HG03045 (cell line): ENCODE data around the gene MEN1.

Source experiments
- ATAC-seq: cut with Tn5 transposase; IDR thresholded peaks from one replicate; pipeline ENCODE4 v1.9.1; 2021; ENCODE audit warnings: mild to moderate bottlenecking, moderate library complexity; ENCODE audit not compliant: unreplicated experiment

Gene MEN1

DNA sequence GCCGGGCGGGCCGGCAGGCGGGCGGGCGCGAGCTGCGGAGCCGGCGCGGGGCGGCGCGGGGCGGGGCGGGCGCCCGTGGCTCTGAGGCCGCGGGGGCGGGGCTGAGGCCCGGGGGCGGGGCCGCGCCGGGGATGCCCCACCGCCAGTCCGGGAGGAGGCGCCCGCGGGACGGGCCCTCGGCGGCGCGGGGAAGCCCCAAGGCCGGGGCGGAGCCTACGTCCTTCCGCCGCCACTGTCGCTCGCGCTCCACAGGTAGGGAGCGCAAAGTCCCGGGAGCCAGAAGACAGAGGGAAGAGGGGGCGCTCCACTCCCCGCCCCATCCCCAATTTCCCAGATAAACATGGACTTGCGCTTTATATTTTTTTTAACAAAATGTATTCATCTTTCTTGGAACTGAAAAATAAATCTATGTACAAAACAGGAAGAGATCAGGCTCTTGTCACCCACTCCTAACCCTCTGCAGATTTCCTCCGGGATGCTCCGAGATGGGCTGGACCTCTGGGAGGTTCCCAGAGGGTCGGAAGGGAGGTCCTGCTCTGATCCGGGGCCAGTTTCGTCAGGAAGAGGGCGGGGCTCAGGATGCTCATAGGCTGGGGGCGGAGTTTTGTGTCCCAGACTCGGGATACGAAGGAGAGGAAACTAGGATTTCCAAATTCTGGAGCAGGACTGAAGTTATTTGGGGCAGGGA is 7.0 kb downstream of the MEN1 start, which contains the start of gene MAP4K2:
TSS of gene MAP4K2 (minus strand) at position 57 of the 688 bp plus-strand sequence. CDS start 65 bp downstream, outside the sequence.
- peak; percentile 73 for ATAC-seq

GRCh38 chr11:64802370-64803157 is 7.8 kb downstream of the MEN1 start:
- peak; percentile 1 for ATAC-seq

GRCh38 chr11:64801561-64802369 is 8.6 kb downstream of the MEN1 start:
- ATAC-seq = no peak

DNA sequence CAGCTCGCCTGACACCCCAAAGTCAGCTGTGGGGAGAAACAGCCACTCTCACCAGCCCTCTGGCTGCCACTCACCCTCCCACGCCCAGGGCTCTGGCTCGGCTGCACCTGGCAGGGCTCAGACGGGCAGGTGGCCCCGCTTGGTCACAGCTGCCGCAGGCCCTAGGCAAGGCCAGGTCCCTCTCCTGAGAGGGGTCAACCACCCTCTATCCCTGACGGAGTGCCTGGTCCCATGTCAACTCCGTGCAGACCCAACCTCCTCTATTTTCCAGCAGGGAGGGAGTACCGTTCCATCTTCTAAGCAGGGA is 9.2 kb downstream of the MEN1 start:
- ATAC-seq = no peak

DNA sequence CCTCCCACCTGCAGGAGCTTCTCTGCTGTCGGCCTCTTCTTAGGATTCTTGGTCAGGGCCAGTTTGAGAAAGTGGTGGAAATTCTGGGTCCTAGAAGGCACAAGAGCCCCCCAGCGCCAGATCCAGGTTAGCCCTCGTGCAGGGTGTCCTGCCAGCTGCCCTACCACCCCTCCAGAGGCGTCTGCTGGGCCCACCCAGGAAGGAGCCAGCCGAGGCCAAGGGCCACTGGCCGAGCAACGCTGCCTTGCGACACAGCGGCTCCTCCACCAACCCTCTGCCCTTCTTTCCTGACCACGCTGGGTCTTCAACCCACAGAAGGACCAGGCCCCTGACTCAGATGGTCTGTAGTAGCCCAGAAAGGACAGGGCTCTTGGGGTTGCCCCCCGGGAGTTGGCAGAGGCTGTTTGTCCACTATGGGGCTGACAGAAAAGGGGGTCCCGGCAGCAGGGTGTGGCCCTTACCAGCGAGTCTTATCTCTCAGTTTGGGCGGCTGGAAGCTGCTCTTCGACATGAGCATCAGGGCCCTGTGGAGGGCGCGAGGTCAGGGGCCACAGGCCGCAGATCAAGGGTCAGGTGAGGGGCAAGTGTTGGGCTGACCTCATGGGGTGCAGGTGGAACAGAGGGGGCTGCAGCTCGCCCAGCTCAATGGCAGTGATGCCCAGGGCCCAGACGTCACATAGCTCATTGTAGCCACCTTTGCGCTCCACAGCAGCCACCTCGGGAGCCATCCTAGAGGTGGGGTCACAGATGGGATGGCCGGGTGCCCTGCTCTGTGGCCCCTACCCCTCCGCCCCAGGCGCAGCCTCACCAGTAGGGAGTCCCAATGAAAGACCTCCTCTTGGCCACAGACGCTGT is 9.8 kb downstream of the MEN1 start:
- no peak for ATAC-seq

DNA sequence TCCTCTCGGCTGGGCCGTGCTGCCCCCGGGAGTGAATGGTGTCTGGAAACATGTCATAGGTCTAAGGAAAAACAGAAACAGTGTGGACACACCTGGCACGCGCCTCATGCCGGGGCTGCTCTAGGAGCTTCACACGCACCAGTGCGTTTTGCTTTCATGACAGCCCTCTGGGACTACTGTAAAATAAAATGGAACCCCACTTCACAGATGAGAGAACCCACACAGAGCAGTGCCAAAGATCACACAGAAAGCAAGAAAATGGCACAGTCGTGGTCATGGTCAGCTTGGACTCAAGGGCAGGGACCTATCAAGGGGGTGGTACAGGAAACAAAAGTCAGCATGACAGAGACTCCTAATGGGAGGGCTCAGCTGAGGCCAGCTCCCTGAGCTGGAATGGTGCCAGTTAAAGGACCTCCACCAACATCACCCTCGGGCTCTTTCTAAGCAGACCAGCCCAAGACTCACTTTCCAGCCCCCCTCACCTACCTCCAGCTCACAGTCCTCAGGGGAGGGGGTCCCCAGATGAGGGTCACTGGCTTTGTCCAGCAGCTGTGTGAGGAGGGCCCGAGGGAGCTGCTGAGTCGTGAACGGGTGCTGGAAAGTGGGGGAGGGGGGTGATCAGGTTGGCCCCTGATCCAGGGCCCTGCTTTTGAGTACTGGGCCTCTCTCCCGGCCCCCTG is 10.6 kb downstream of the MEN1 start:
- no peak for ATAC-seq

- no peak for ATAC-seq
Observed at GRCh38 chr11:64799256-64799622, 11.1 kb downstream of the MEN1 start.

GRCh38 chr11:64796757-64797541 is 13.4 kb downstream of the MEN1 start:
- ATAC-seq = no peak

- ATAC-seq = no peak
Observed at GRCh38 chr11:64796047-64796756, 14.1 kb downstream of the MEN1 start.

DNA sequence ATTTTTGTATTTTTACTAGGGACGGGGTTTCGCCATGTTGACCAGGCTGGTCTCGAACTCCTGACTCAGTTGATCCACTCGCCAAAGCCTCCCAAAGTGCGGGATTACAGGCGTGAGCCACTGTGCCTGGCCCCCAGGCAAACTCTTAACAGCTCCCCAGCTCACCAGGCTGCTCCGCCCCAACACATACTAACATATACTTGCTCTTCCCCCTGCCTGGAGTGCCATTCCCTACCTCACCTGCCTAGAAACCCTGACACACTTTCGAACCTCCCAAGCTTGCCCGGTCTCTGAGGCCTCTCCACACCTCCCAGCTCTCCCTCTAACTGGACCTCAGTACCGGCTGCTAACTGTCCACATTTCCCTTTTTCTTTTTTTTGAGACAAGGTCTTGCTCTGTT is 15.8 kb downstream of the MEN1 start:
- no peak for ATAC-seq

DNA sequence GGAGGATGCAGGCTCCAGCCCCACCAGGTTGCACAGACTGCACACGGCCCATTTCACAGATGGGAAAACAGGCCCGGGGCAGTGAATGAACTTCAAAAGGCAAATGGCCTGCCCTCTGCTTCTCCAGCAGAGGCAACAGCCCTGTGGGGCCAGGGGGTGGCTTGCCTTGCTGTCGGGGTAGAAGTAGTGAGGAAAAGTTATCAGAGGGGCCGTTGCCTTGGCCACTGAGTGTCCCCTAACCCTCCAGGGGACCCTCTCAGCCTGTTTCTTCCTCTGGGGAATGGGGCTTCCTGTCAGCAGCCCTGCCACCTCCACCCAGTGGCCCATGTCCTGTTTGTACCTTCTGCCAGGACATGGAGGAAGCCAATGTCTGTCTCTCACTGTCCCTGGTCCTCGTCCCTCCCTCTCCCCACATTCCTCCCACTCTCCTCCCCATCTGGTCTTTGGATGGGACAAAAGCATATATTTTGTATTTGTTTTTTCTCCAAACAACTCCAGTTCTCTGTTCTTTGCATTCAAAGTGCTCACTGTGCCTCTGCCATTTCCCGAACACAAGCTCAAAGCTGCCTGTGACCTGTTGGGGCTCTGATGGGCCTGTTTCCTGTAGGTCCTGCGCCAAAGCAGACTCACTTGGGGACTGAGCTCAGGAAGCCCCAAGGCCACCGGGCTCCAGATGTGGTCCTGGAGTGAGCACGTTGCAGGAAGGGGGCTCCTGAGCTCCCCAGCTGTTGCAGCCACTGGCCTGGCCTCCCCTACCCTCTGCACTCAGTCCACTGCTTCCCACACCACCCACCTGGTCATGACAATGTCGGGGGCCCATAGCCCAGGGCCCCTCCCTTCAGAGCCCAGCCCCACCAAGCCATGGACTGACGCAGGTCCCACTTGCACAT is 16.8 kb downstream of the MEN1 start:
- ATAC-seq = no peak

- ATAC-seq = no peak
Observed at GRCh38 chr11:64792482-64792881, 17.9 kb downstream of the MEN1 start.

DNA sequence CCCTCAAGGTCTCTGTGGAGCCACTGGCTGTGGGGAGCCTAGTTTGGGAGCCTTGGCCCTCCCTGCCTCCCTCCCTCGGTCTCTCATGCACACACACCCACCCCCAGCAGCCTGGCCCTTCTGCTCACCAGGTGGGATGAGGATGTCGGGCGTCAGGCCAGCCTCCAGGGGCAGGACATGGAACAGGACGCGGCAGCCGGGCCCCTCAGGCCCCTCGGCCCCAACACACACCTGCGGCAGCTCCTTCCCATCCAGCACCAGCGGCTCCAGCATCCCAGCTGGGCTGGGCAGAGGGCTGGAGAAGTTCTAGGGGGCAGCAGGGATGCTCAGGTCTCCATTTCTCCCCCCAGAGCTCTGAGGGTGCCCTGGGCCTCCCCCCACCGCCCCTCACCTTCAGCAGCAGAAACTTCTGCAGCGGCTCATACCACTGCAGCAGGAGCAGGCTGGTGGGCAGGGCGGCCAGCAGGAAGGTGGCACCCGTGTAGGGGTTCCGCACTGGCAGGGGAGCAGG is 18.5 kb downstream of the MEN1 start:
- no peak for ATAC-seq

DNA sequence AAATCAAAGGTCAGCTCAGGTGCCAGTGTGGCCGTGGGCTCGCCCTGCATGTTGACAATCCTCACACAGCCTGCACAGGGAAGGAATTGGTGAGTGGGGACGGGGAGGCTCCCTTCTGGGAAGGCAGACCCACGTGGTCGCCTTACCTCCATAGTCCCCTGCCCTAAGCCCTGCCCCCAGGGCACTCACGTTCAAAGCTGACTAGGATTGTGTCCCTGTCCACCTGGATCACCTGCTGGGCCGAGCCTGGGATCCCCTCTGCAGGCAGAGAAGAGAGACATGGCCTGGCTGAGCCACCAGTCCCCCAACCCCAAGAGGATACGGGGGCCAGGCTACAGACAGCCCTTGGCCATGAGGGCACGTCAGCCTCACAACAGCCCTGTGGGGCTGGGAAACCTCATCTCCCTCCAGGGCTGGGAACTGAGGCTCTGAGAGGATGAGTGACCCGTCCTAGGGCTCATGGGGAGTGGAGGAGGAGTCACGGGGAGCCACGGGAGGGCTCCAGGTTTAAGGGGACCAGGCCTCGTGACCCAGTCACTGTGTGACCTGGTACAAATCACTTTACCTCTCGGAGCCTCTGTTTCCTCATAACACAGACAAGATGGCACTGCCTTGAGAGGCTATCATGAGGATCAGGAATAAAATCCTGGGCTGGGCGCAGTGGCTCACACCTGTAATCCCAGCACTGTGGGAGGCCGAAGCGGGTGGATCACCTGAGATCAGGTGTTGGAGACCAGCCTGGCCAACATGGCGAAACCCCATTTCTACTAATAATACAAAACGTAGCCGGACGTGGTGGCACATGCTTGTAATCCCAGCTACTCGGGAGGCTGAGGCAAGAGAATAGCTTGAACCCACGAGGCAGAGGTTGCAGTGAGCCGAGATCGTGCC is 19.9 kb downstream of the MEN1 start:
- ATAC-seq = no peak

GRCh38 chr11:64789331-64790204 is 20.8 kb downstream of the MEN1 start:
- no peak for ATAC-seq
